GM12873 (cell line): ENCODE measurements around the gene L3MBTL4.

Source experiments
- TF ChIP-seq, protein P1 (sequence below): IDR thresholded peaks from 2 replicates; pipeline ENCODE4 v1.5.1; 2012; ENCODE audit warnings: low read depth, mild to moderate bottlenecking, moderate library complexity, low read length, control low read depth; ENCODE audit not compliant: insufficient read depth; ENCODE audit errors: missing control alignments

The L3MBTL4 gene

DNA sequence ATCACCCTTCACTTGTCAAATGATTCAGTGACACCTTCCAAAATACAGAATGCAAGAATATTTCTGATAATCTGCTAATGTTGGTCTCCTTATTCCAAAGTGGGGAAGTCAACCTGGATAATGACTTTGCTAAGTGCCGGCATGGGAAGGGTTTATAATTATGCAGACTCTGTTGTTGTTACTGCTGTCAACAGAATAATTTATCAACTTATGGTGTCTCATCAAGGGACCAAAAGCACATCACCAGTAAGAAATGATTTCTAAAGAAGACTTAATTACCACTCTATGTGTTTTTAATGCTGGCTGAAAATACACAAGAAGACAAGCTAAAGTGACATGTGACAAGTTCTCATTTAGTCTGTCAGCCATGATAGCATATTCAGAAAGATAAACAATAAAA, 403.8 kb downstream of the L3MBTL4 start:
- TF ChIP-seq, protein P1, sequence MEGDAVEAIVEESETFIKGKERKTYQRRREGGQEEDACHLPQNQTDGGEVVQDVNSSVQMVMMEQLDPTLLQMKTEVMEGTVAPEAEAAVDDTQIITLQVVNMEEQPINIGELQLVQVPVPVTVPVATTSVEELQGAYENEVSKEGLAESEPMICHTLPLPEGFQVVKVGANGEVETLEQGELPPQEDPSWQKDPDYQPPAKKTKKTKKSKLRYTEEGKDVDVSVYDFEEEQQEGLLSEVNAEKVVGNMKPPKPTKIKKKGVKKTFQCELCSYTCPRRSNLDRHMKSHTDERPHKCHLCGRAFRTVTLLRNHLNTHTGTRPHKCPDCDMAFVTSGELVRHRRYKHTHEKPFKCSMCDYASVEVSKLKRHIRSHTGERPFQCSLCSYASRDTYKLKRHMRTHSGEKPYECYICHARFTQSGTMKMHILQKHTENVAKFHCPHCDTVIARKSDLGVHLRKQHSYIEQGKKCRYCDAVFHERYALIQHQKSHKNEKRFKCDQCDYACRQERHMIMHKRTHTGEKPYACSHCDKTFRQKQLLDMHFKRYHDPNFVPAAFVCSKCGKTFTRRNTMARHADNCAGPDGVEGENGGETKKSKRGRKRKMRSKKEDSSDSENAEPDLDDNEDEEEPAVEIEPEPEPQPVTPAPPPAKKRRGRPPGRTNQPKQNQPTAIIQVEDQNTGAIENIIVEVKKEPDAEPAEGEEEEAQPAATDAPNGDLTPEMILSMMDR = no peak

DNA sequence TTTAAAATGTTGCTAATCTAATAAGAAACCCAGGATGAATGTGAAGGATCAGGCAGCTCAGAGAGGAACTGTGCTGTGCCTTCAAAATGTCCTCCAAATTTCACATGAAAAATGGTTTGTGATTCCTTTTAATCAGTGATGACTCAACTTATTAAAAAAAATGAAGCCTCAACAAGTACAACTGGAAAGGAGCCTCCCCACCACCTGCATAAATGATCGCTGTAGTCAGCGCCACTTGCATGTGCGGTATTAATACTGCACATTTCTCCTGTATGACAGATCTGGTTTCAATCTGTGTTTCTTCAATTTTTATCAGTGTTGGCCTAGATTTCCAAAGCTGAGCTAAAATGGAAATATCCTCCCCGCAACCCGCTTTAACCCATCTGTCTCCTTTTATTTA, 404.4 kb downstream of the L3MBTL4 start:
- TF ChIP-seq, protein P1 = no peak

DNA sequence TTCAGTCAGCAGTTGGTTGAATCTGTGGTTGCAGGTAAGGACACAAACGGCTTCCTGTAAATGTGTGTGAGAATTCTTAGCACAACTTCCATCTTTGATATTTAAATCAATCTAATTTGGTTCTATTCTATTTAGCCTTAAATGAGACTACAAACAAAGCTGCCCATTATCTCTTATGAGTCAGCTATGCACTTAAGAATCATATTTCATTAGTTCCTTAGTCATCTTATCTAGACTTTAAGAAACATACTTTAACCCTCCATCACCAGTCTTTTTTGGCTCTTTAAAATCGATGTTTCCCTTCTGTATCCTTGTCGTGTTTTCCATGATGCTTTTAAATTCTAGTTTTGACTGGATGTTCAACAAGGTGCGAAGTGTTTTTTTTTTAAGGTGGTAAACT, 405.0 kb downstream of the L3MBTL4 start:
- TF ChIP-seq, protein P1 = no peak

GRCh38 chr18:6004683-6005082, 410.0 kb downstream of the L3MBTL4 start:
- TF ChIP-seq, protein P1 = no peak

DNA sequence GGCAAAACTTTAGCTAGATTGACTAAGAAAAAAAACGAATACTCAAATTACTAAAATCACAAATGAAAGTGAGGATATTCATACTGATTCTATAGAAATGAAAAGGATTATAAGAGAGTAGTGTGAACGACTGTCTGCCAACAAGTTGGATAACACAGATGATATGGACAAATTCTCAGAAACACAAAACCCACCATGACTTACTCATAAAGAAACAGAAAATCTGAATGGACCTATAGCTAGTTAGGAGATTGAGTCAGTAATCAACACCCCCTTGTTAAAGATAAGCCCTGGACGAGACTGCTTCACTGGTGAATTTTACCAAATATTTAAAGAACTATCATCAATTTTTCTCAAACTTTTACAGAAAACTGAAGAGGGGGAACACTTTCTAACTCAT, 410.6 kb downstream of the L3MBTL4 start:
- TF ChIP-seq, protein P1 = no peak

DNA sequence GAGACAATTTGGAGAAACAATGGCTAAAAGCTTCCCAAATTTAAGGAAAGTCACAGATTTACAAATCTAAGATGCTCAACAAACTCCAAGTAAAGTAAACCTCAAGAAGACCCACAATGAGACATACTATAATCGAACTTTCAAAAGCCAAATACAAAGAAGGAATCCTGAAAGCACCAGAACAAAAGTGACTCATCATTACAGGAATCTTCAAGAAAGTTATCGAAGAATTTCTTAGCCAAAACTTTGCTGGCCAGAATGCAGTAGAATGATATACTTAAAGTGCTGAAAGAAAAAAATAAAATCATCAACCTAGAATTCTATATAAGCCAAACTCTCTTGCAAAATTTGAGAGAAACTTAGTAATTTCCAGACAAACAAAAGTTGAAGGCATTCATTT, 412.8 kb downstream of the L3MBTL4 start:
- TF ChIP-seq, protein P1 = no peak

GRCh38 chr18:5998907-5999306, 415.8 kb downstream of the L3MBTL4 start:
- TF ChIP-seq, protein P1 = no peak

DNA sequence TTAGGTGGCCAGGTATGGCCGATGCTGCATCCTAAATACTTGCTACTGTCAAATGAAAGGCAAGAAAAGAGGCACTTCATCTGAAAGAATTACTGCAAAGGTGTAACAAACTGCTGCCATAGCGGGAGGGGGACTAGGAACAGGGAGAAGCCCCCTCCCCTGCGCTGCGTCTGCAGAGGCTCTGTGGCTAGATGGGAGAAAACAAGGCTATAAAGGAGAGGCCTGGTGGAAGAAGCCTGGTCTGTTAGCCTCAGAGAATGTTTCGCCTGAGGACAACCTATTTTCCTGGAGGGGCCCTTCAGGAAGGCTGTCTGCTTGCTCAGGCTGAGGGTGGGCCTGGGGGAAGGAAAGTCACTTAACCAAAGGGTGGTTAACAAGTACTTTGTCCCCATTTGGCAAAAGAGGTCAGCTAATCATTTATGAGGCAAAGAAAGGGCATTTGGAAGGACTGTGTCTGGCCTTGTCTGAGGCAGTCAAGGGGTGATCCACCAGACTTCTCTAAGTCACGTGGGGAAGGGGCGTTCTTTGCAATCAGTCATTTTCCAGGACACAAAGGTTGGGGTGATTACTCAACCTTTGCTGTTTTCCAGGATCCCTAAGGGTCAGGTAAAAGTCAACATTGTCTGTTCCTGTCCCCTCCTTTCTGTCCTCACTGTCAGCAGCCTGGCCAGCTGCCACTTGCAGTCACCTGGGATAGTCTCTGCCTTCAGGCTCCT, 416.4 kb downstream of the L3MBTL4 start:
- TF ChIP-seq, protein P1 = no peak
